Measurements from ENCODE around the gene NAA35. TPM values are rescaled to one million over a fixed set of nuclear protein-coding genes. Genes with fewer than 3 reads are reported as not detected.
"Not testable (repeated sequence)": the region's sequence is repeated elsewhere in the genome, so short reads cannot be mapped to it uniquely, and the experiment has no call there.

The NAA35 gene
- total RNA-seq, 4 donors from 2014 or later: 13.3 to 23.8 (median 14.6) TPM

DNA sequence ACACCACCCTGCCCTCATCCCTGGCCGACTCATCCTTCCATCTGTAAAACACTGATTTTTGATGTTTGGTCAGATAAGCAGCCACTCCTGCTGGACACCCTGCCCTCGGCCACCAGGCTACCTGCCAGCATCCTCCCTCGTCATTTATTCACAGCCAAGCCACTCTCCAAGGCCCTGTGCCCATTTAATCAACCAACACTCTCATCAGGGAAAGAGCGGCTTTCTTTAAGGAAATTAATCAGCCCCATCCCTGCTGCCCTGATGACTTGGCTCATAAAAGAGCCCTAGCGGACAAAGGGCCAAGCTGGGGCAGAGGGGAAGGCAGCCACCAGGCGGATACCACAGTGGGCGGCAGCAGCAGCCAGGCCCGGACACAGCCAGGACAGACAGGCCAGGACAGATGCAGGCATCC, 106.0 kb downstream of the NAA35 start:
- TF ChIP-seq, protein P1, sequence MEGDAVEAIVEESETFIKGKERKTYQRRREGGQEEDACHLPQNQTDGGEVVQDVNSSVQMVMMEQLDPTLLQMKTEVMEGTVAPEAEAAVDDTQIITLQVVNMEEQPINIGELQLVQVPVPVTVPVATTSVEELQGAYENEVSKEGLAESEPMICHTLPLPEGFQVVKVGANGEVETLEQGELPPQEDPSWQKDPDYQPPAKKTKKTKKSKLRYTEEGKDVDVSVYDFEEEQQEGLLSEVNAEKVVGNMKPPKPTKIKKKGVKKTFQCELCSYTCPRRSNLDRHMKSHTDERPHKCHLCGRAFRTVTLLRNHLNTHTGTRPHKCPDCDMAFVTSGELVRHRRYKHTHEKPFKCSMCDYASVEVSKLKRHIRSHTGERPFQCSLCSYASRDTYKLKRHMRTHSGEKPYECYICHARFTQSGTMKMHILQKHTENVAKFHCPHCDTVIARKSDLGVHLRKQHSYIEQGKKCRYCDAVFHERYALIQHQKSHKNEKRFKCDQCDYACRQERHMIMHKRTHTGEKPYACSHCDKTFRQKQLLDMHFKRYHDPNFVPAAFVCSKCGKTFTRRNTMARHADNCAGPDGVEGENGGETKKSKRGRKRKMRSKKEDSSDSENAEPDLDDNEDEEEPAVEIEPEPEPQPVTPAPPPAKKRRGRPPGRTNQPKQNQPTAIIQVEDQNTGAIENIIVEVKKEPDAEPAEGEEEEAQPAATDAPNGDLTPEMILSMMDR (IDR thresholded peaks at IDR 0.05): no peak
- DNase-seq (ENCODE audit: low spot score) (no peak), ATAC-seq (ENCODE audit: low FRiP score) (no peak)

DNA sequence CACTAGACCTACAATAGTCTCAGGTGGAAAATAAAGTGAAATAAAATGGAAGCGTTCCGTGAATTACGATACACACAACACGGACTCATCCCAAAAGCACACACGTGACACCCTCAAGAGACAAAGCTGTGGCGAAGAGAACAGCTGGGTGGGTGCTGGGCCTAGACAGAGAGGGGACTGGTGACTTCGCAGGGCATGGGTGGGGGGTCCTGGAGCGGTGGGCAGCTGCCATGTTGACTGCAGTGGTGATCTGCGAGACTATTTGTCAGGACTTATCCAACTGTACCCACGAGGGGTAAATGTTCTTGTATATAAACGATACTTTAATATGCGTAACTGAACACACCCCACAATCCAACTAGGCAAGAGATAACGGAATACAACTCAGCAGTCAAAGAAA, 106.4 kb downstream of the NAA35 start:
- DNase-seq (ENCODE audit: low spot score) (no peak), ATAC-seq (ENCODE audit: low FRiP score) (no peak)
- TF ChIP-seq, protein P1 (IDR thresholded peaks at IDR 0.05): no peak

DNA sequence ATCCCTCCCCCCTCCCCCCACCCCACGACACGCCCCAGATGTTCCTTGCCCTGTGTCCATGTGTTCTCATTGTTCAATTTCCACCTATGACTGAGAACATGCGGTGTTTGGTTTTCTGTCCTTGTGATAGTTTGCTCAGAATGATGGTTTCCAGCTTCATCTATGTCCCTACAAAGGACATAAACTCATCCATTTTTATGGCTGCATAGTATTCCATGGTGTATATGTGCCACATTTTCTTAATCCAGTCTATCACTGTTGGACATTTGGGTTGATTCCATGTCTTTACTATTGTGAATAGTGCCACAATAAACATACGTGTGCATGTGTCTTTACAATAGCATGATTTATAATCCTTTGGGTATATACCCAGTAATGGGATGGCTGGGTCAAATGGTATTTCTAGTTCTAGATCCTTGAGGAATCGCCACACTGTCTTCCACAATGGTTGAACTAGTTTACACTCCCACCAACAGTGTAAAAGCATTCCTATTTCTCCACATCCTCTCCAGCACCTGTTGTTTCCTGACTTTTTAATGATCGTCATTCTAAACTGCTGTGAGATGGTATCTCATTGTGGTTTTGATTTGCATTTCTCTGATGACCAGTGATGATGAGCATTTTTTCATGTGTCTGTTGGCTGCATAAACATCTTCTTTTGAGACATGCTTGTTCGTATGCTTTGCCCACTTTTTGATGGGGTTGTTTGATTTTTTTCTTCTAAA, 107.2 kb downstream of the NAA35 start:
- ATAC-seq (ENCODE audit: low FRiP score): not testable (repeated sequence)

DNA sequence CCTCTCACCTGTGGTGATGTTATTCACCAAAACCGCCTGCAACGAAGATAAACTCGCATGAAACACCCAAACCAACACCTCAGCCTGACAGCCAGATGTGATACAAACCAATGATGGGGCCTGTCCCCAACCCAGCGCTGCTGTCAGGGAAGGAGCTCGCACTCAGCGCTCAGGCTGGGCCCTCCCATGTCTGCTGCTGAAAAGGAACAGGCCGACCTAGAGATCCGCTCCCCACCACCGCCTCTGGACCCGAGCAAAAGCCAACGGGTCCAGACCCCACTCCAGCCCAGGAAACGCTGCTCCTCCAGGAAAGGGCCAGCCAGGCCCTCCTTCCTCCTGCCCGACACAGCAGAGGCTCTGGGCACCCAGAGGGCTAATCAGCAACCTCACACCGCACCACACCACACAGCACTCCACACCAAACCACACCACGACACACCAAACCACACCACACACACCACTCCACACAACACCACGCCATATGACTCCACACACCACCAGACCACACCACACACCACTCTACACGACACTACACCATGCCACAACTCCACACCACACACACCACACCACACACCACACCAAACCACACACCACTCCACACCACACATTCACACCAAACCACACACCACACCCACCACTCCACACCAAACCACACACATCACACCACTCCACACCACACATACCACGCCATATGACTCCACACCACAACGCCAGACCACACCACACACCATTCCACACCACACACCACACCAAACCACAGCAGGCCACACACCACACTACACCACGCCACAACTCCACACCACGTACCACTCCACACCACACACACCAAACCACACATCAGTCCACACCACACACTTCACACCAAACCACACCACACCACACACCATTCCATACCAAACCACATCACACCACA, 111.9 kb downstream of the NAA35 start:
- DNase-seq (ENCODE audit: low spot score): no peak
- TF ChIP-seq, protein P1 (IDR thresholded peaks at IDR 0.05): no peak
- ATAC-seq (ENCODE audit: low FRiP score): no peak

More for the DNA sequence above, 107.2 kb downstream of the NAA35 start:
- DNase-seq (ENCODE audit: low spot score): not testable (repeated sequence)

DNA sequence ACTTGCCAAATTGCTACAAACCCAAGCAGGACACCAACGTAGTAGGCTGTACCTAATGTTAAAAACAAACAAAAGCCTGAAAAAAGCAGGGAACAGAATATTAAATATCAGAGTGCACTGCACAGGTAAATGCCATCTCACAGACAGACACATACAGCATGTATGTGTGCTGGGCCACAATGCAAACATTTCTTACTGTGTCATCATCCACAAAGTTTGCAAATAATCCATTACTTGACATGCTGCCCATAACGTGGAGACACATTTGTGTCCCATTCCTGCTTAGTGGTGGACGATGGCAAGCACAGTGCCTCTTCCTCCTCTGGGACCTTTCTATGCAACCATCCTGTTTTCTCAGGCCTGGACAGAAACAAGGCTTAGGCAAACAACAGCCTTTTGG, 113.7 kb downstream of the NAA35 start:
- no peak for DNase-seq (ENCODE audit: low spot score)
- ATAC-seq (ENCODE audit: low FRiP score): no peak
- TF ChIP-seq, protein P1 (IDR thresholded peaks at IDR 0.05): no peak

DNA sequence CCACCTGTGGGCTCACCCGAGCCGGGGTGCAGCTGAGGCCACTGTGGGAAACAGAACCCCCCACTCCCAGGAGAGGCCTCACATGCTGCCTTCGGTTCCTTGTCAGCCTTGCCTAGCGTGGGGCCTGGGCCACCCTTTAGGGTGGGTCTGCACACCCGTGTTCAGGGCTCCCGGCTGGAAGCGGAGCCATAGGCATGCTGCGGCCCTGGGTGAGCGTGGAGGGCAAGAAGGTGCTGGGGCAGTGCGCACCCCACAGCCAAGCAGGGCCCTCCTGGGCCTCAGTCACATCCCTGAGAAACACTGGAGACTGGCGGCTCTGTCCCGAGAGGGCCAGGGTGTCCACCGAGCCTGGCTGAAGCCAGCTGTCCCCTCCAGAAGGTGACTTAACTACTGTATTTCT, 116.5 kb downstream of the NAA35 start:
- ATAC-seq (ENCODE audit: low FRiP score) (no peak), DNase-seq (ENCODE audit: low spot score) (no peak)
- TF ChIP-seq, protein P1 (IDR thresholded peaks at IDR 0.05): no peak

DNA sequence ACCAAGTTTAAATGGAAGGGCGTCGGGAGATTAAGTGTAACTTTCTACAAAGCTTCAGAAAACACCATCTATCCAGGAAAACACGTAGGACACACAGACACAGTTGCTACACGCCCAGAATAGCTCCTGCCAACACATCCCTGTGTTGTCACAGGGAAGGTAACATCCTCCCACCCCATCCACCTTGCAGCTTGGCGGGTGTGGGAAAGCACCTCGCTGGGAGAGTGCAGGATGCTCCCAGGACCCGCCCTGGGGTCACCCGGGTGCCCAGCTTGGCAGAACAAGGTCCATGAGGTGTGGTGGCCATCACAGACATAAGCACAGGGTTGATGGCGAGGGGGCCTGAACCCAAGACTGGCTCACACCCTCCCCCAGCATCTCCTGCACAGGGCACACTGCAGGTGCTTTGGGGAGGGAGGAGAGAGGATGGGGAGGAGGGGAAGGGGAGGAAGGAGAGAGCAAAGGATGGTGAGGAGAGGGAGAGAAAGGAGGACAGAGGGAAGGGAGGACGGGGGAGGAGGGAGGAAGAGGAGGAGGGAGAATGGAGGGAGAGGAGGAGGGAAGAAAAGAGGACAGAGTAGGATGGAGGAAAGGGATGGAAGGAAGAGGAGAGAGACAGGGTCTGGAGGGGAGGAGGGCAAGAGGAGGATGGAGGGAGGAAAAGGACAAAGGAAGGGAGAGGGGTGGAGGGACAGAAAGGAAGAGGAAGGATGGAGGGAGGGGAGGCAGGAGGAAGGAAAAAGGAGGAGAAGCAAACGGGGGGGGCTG, 121.2 kb downstream of the NAA35 start:
- DNase-seq (ENCODE audit: low spot score) (no peak), ATAC-seq (ENCODE audit: low FRiP score) (no peak)
- TF ChIP-seq, protein P1 (IDR thresholded peaks at IDR 0.05): no peak
